ENCODE results near the gene TUBGCP6. TPM values are rescaled to one million over a fixed set of nuclear protein-coding genes. Genes with fewer than 3 reads are reported as not detected.

TUBGCP6 gene
- total RNA-seq, 4 donors from 2014 or later = 19.1 to 52.2 (median 40.7) TPM

- Histone ChIP-seq H3K27ac (peak overlapping the region in 1 of 2 donors; percentile 66), H3K9me3 (no peaks in the 10 kb centered on the region), H3K36me3 (no peaks in the 10 kb centered on the region), H3K4me1 (peaks cover 0 to 36% of the 10 kb centered on the region in 2 donors), H3K4me3 (no peak overlapping the region), H3K27me3 (no peaks in the 10 kb centered on the region)
- TF ChIP-seq POLR2A (IDR thresholded peaks at IDR 0.05) (no peak), CTCF (IDR thresholded peaks at IDR 0.05) (no peak)
- DNase-seq = no peak
- intact Hi-C loops (cut with DNase I; ENCODE audit: low total_unique reads) = no loop called here
Observed at GRCh38 chr22:50189184-50189848, 55.5 kb downstream of the TUBGCP6 start.

- intact Hi-C loops (cut with DNase I; ENCODE audit: low total_unique reads) = no loop called here
- H3K9me3 ChIP-seq = no peaks in the 10 kb centered on the region
- DNase-seq = no peak
- H3K4me1 ChIP-seq = peaks cover 0 to 36% of the 10 kb centered on the region in 2 donors
- H3K27me3 ChIP-seq = no peaks in the 10 kb centered on the region
- no peaks in the 10 kb centered on the region for H3K36me3 ChIP-seq
- no peak overlapping the region for H3K4me3 ChIP-seq
- H3K27ac ChIP-seq = no peak overlapping the region
- TF ChIP-seq CTCF (IDR thresholded peaks at IDR 0.05) (no peak), POLR2A (IDR thresholded peaks at IDR 0.05) (no peak)
Observed at GRCh38 chr22:50188356-50188755, 56.5 kb downstream of the TUBGCP6 start.

- H3K9me3 ChIP-seq = no peaks in the 10 kb centered on the region
- no peak for DNase-seq
- H3K4me1 ChIP-seq = peaks cover 0 to 36% of the 10 kb centered on the region in 2 donors
- no peaks in the 10 kb centered on the region for H3K27me3 ChIP-seq
- H3K27ac ChIP-seq = peak overlapping the region; percentile 47 to 78
- no peaks in the 10 kb centered on the region for H3K36me3 ChIP-seq
- peak overlapping the region; percentile 54 to 85 for H3K4me3 ChIP-seq
- TF ChIP-seq POLR2A (IDR thresholded peaks at IDR 0.05) (no peak), CTCF (IDR thresholded peaks at IDR 0.05) (no peak)
- intact Hi-C loops (cut with DNase I; ENCODE audit: low total_unique reads) = no loop called here
Observed at GRCh38 chr22:50186761-50187523, 57.9 kb downstream of the TUBGCP6 start.

GRCh38 chr22:50186181-50186714 lies 58.6 kb downstream of the TUBGCP6 start:
- intact Hi-C loops (cut with DNase I; ENCODE audit: low total_unique reads) = no loop called here

More at GRCh38 chr22:50186181-50186714, 58.6 kb downstream of the TUBGCP6 start:
- H3K4me1 ChIP-seq = peaks cover 0 to 35% of the 10 kb centered on the region in 2 donors
- H3K9me3 ChIP-seq = no peaks in the 10 kb centered on the region
- peak overlapping the region; percentile 54 to 85 for H3K4me3 ChIP-seq
- TF ChIP-seq POLR2A (IDR thresholded peaks at IDR 0.05) (no peak), CTCF (IDR thresholded peaks at IDR 0.05) (no peak)
- no peaks in the 10 kb centered on the region for H3K36me3 ChIP-seq
- peak in 1 of 2 donors; percentile 40 for DNase-seq
- peak overlapping the region; percentile 47 to 78 for H3K27ac ChIP-seq
- no peaks in the 10 kb centered on the region for H3K27me3 ChIP-seq
